DMS114 treated with DMSO at 0.1 percent for 48 hours (cell line): ENCODE measurements around the gene TENT5C.

Experiments used
- DNase-seq: peaks from one replicate; lab custom pipeline; 2025; ENCODE audit not compliant: unreplicated experiment; lab: John Stamatoyannopoulos, UW

The TENT5C gene

DNA sequence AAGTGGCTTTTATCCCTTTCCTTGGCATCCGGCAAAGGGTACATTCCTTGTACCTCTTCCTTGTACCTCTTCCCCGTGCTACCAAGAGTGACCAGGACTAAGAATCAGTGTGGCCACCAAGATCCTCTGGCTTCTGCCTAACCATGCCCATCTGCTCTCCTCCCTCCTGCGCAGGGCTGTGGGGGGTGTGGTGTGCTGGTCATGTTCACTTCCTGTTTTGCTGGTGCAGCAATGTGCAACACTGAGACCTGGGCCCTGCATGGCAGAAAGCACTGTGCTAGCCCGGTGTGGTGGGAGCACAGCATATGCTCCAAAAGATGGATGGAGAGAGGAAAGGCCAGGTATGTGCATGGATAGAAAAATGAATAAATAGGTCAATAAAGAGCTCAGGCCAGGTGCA is 33.3 kb upstream of the TENT5C start:
- DNase-seq, result no peak

DNA sequence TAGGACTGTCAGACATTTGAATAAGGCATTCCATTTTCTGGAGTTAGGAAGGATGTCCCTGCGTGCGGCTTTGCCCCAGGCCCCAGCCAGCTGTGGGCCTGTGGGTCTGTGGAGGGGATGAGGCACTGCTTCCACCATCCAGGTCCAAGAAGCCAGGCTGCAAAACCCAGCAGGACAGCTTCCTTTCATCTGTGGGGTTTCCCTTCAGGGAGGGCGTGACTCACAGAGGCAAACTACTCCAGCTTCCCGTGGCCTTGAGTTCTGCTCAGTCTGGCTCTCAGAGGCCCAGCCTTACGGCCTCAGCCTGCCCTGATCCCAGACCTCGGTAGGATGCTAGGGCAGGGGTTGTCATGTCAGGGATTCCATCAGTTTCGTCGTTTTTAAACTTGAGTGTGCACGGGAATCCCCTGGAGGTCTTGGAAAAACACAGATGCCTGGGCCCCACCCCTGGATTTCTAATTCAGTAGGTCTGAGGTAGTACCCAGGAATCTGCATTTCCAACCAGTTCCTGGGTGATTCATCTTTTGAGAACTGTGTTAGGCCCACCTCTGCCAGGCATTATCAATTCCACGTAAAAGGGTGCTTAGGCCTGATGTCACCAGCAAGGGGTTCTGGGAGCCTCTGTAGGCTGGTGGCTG is 32.3 kb upstream of the TENT5C start:
- DNase-seq, result no peak

DNA sequence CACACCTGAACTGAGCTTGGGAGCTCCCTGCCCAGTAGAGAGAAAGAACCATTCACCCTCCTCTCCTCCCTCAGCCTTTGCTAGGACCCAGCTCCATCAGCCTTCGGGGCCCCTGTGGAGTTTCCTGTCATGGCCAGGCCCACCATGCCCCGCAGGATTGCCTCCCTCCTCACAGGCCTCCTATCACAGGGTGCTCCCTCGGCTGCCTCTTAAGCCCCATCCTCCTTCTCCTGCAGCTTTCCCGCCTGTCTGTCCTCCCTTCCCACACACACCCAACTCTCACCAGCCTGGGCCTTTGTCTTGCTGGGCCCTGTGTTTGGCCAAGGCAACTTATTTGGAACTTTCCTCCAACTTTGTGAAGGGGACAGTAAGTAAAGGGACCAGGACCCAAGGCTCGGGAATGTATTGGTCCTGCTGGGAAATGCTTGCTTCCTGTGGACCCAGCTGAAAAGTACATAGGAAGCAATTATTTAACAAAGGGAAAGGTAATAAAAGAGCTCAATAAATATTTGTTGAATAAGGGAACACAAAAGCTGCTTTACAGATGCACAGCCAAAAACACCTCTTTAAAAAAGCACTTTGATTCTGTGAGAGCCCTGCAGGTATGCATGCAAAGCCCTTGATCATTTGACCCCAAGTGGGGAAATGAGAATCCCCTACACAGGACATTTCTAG is 31.6 kb upstream of the TENT5C start:
- DNase-seq, result no peak

DNA sequence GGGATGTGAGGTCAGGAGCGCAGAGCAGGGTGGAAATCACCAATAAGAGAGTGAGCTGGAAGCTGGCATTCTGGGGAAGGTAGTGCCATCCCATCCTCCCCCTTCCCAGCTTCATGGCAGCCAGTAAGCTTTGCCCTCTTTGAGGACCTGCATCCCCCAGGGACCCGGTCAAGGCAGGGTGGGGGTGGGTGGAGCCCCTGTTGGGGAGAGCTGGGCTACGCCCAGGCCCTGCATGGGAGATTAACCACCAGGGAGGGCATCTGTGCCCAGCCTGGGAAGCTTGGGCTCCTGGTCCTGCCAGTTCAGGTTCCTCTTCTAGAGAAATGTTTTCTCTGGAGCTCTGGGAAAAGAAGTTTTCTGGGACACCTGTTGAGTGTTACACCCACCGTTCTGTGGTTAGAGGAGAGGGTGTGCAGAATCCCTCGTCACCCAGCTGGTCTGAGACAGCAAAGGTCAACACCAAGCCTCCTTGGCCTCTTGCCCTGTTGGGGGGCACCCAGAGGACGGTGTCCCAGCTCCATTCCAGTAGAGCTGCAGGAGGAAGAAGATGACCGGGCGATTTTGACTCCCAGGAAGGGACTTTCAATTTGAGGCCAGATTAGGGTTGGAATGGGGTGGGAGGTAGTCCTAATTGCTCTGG is 30.1 kb upstream of the TENT5C start:
- DNase-seq, result no peak

DNA sequence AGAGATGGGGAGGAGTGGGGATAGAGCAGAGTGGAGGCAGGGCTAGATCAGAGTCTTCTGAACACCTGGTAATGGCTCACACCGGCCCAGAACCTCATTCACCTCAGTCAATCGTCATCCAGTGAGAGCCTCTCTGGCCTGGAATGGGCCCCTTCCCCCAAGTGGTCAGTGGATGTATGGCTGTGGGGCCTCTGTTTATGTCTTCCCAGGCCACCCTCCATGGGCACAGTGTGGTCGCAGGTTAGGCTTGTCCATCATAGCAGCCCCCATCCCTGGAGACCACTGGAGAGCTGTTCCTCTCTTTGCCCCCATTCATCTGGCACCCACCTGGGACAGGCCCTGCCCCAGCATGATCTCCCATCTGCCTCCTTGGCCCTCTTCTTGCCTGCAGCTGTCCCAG is 29.6 kb upstream of the TENT5C start:
- DNase-seq, result no peak

DNA sequence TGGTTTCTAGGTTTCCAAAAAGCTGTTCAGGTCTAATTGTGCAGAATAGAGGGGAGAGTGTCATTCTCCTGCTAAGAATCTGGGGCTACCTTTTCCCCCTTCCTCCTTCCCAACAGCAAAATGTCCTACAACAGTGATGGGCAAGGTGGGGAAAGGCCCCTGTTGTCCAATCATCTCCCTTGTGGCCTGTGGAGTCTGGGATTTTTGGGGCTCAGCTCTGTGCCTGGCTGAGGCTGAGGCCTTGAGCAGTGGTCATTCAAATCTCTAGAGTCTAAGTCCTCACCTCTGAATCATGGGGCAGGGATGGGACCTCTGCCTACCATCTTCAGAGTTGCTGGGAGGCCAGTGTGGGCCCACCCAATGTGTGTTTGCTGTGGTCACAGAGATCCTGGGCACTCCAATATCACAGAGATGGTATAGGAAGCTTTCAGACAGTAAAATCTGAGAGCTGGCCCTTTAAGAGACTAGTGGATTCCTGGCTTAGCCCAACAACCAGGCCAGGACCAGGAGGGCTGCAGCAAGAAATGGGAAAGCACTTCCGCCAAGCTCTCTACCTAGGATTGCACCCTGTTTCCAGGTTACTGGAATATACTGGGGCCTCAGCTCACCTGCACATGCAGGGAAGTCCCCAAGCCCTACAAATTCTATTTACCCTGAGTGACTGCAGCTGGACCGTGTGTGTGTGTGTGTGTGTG is 28.5 kb upstream of the TENT5C start:
- DNase-seq, result no peak

DNA sequence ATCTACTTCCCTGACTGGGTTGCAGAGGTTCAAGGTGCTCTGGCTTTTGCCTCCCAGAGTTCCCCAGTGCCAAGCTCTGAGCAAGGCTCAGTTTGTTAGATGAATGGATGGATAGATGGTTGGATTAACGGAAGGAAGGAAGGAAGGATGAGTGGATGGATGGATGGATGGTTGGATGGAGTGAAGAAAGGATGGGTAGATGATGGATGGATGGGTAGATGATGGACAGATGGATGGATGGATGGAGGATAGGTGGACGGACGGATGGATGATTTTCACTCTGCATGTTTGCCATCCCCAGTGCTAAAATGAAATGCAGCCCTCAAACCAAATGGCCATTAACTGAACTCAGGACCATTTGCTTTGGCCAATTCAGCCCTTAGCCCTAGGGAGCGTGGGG is 27.4 kb upstream of the TENT5C start:
- DNase-seq, result no peak

DNA sequence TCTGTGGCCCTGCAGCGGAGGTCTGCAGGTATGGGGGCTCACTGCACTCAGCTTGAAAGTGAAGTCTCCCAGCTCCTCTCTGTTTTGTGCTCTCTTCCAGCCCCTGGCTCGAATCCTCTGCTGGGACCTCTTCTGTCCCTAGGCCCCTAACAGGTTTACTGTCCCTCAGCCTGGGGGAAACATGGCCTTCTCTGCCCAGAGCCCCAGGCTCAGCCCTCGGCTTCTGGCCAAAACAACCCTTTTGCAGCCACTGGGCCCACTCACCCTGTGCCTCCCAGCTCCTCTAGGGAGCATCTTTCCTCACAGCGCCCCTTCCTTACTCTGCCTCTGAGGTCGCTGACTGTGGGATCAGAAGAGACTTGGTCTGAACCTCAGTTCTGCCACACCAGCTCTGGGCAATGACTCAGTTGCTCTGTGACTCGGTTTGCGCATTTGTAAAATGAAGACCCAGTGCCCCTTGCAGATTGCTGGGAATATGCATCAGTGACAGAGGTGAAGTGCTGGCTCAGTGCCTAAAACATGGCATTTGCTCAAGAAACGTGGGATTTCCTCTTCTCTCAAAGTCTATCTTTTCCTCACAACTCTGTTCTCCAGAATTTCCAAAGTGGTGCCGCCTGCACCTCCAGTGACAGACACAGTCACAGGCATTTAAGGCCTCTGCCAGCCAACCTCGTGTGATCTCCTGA is 26.5 kb upstream of the TENT5C start:
- no peak for DNase-seq

DNA sequence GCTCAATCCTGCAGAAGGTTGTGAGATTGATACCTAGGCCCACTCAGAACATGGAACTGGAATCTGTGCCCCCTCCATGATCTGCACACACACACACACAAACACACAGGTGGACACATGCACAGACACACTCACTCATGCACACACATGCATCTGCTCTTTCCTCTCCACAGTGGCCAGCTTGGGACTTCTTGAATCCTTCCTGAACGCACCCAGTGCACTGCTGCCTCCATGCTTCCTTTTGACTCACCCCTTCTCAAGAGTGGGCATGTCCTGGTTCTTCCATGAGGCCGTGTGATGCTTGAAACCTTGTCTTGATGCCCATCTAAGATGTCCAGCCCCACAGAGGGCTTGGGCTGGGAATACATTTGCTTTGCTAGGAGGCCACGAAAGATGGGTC is 25.4 kb upstream of the TENT5C start:
- DNase-seq, result no peak

DNA sequence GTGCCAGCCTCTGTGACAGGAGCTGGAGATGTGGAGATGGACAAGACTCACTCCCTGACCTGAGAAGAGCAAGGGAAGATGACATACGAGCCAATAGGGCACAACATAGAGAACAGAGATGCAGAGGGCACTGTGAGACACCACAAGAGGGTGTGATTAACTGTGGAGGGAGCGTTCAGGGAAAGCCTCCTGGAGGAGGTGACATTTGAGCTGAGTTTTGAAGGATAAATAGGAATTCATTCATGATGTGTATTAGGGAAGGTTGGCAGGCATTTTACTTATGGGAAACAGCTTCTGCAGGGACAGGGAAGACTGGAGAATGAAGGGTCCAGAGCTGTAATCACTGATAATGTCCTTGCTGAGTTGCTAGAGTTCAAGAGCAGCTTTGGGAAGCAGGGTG is 25.0 kb upstream of the TENT5C start:
- no peak for DNase-seq

DNA sequence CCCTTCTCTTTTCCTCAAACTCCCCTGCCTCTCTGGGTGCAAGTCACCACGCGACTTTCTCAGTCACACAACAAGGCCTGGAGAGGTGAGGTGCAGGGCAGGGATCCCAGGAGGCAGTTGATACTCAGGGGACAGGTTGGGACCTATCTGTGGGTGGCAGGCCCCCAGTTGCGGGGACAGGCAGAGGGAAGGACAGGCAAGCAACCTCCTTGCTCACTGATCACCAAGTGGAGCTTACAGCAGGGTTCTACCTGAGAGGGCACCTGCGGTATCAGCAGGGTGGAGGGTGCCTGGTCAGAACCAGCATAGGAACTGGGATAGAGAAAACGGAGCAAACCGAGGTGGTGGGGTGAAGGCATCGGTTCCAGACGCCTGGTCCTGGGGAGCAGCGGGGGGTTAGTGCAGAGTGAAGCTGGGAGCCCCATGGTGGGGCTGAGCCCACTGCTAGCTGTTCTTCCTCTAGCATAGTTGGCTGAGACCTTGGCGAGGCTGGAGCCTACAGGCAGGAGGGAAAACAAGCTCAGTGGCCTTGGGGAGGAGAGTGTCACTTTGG is 24.4 kb upstream of the TENT5C start:
- no peak for DNase-seq

DNA sequence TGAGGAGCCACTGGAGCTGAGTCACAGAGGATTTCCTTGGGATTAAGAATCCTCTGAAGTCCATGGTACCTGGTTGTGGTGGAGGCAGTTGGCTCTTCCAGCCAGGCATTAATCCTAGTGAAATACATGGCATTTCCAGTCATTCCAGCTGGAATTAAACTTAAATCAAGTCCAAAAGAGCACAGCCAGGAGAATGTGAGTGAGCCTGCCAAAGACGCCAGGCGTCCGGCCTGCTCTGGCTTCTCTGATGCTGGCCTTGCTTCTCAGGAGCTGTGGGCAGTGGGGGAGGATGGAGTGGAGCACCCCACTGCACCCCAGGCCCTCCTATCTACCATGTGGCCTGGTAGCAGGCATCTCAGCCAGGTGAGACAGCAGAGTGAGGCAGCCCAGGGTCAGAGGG is 23.4 kb upstream of the TENT5C start:
- DNase-seq, result no peak

DNA sequence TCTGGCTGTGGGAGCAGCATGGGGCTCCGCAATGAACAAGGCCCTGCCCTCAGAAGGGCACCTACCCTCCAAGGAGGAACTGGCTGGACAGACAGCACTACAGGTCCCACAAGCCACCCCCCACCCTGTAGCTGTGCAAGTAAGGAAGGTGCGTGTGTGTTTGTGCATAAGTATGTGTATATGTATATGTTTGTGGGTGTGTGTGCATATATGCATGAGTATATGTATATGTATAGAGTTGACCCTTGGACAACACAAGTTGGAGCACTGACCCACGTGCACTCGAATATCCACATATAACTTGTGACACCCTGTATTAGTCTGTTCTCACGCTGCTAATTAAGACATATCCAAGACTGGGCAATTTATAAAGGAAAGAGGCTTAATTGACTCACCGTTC is 22.6 kb upstream of the TENT5C start:
- DNase-seq, result no peak

DNA sequence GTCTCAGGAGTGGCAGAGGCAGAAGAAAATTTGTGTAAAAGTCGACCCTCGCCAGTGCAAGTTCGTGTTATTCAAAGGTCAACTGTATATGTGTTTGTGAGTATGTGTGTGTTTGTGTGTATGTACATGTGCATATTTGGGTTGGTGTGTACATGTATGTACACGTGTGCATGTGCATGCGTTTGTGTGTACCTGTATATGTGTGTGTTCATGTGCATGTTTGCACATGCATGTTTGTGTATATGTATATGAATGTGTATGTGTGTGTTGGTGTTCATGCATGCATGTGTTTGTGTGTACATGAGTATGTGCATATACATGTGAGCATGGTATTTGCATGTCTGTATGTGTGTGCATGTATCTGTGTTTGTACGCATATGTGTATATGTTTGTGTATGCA is 21.7 kb upstream of the TENT5C start:
- DNase-seq, result no peak

DNA sequence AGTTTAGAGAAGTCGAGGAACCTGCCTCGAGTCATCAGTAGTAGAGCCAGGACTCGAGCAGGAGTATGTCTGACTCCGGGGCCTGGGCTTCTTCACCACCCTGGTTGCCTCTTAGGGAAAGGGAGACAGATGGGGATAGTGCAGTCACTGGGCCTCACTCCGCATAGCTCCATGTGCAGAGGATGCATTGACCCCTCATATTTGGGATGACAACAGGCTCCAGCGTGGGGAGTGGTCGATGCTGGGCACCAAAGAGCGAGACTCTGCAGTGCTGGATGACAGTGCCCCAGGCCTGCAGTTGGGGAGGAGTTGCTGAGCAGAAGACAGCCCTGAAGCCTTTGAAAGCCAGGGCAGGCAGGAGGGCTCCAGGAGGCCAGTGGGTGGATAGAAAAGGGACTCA is 20.8 kb upstream of the TENT5C start:
- DNase-seq, result no peak

DNA sequence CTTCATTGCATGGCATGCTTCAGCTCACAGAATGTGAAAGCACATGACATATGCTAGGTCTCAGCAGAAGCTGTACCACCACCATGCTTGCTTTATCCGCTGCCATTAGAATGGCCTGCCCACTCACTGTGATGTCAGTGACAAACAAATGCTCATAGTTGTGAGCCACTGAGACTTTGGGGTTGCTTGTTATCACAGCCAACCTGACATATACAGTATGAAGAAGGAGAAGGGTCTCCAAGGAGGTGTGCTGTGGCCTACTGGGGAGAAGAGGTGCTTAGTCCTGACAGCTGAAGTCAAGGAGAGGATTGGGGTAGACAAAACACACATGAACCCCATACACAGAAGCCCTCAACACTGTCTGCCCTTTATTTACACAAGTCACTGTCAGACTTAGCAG is 19.5 kb upstream of the TENT5C start:
- DNase-seq, result no peak

DNA sequence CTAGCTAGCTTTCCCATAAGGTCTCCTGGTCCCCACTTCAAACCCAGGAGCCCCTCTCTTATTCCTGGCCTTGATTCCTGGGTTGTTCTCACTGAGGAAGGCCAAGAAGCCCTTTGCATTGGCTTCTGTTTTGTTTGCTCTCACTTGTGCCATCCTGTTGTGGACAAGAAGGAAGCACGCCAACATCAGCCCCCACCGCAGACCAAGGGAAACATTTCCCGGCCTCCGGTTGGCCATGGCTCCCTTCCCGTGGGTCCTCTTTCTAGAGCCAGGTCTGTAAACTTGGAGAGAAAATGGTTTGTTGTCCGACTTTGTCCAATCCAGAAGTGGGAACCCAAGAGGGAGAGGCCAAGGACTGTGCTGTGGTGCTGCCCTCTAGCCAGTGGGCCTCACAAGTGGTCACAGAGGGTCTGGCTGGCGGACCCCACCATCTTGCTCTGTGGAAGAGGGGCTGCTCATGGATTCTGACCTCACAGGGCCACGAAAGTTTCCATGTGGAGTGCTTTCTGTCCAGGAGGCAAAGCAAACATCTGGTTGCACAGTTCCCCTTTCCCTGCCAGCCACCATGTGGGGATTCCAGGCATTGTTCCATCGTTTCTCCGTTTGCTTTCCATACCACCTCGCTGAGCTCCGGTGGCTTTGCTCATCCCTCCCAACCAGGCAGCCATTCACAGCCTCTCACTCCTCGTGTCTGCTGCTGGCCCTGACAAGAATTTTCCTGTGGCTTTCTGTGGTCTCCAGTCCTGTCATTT is 18.9 kb upstream of the TENT5C start:
- no peak for DNase-seq

DNA sequence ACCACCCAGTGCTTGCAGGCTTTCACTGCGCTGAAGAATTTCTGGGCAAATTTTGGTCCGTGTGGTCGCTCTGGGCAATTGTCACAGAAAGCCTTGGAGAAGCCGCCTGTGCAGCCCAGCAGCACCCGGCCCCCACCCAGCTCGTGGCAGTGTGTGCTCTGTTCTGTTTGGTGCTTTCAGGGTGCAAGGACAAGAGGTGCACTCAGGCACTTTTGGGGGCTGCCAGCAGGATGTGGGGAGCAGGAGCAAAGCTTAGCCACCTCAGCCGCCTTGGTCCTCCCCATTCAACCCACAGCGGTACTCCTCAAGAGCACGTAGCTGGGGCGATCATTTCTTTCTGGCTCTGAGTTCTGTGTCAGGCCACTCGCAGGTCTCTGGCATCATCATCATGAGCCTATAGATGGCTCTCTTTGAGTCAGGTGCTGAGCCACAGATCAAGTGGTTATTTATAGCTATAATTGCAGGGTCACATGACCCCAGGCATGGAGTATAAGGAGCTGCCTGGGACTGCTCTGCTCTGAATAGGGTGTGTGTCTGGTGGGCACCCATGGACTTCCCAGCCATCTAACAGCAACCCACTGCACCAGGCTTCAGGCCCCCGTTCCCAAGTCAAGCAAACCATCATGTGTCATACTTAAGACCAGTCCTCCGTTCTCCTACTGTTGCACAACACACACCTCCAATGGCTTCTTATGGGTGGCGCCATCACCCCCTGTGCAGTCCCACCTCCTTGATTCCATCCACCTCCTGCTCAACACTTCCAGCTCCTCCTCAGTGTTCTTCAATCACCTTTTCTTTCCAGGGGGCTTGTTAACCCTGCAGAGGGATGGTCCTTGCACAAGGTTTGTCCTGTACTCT is 18.1 kb upstream of the TENT5C start:
- DNase-seq, result no peak

DNA sequence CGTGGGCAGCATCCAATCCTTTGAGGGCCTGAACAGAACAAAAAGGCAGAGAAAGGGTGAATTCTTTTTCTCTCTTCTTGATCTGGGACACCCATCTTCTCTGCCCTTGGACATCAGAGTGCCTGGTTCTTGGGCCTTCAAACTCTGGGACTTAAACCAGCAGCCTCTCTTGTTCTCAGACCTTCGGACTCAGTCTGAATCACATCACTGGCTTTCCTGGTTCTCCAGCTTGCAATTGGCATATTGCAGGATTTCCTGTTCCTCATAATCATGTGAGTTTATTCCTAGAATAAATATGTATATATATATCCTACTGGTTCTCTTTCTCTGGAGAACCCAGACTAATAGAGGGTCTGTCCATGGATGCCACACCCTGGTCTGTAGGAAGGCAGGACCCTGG is 16.3 kb upstream of the TENT5C start:
- DNase-seq, result no peak
